ENCODE data around the gene ALPL.
"Not testable (repeated sequence)": the region's sequence is repeated elsewhere in the genome, so short reads cannot be mapped to it uniquely, and the experiment has no call there.

Gene ALPL

GRCh38 chr1:21509351-21510112 is at the start of gene ALPL:
ALPL (plus strand) TSS chr1:21509423; CDS start chr1:21554082, 44,659 bp downstream.
- DNase-seq = no peak

DNA sequence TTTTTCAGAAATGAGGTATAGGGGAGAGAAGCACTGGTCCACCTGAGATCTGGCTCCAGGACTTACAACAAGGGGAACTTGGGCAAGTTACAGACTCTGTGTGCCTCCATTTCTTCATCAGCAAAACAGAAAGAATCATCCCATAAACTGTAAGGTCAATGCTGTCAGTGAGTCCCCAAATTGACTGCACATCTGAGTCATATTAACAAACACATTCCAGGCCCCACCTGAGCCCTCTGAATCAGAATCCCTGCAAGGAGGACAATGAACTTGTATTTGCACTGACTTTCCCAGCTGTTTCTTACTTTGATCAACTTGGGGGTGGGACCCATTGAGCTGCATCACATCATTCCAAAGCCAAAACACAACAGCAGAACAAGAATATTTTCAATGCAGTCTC is 44.1 kb upstream of the ALPL start:
- DNase-seq = not testable (repeated sequence)

DNA sequence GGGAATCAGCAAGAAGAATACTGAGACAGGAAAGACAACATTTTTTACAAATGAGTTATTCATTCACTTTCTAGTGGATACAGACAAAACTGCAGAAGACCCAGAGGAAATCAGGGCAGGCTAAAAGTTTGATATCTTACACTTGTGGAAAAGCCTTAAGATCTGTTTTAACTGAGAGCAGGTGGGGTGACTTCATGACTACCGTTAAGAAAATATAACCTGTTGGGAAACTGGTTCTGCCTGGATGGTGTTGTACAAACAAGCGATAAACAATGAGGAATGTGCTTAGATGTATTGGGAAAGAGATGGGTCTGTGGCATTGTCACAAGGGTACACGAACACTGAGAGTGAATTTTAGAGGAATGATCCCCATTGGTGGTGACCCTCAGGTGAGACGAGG is 41.3 kb upstream of the ALPL start:
- not testable (repeated sequence) for DNase-seq

DNA sequence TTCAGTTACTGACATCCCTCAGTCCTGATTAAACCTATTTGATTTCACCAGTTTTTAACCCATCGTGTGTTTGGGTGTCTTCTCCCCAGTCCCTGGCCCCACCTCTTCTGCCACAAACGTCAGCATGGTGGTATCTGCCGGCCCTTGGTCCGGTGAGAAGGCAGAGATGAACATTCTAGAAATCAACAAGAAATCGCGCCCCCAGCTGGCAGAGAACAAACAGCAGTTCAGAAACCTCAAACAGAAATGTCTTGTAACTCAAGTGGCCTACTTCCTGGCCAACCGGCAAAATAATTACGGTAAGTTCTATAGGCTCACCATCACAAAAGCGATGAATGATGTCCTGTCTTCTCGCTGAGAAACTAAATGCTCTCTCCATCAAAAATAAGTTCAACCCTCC is 40.6 kb upstream of the ALPL start:
- DNase-seq = peak; percentile 18

DNA sequence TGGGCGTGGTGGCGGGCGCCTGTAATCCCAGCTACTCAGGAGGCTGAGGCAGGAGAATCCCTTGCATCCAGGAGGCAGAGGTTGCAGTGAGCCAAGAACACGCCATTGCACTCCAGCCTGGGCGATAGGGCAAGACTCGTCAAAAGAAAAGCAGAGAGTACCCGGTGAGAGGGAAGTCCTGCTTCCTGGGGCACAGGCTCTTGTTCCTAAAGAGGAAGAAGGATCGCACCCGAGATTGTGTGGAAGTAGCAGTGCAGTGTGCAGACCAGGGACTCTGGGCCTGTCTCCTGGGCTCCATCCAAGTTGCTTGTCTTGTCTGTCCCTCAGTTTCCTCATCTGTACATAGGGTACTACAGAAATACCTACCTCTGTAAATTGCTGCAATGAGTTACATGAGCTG is 39.6 kb upstream of the ALPL start:
- no peak for DNase-seq

GRCh38 chr1:21472861-21473260 is 36.4 kb upstream of the ALPL start:
- no peak for DNase-seq

- no peak for DNase-seq
Observed at GRCh38 chr1:21478356-21478755, 30.9 kb upstream of the ALPL start.

DNA sequence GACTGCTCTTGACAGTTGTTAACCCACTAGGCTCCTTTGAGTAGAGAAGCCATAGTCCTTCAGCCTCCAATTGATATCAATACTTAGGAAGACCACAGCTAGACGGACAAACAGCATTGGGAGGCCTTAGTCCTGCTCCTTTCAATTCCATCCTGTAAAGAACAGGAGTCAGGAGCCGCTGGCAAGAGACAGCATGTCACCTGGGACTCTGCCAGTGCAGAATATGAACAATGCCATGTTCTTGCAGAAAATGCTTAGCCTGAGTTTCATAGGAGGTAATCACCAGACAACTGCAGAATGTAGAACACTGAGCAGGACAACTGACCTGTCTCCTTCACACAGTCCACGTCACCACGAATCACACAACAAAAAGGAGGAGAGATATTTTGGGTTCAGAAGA is 25.3 kb upstream of the ALPL start:
- not testable (repeated sequence) for DNase-seq

DNA sequence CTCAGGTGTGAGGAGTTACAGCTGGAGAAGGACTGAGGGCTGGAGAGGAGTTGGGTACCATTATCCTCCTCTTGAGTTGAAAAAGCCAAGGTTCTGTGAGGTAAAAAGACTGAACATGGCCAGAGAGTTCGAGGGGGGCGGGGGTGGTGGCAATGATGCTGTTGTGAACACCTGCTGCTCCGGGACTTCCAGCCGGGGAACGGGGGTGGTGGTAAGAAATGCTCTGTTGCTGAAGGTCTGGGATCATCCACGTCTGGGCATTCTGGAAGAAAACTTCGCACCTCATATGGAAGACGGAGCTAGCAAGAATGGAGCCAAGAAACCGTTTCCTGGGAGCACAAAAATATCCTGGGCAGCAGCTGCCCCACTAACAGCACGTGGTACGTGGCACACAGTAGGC is 20.1 kb upstream of the ALPL start:
- DNase-seq = no peak

GRCh38 chr1:21490774-21491487 is 18.3 kb upstream of the ALPL start:
- peak; percentile 80 for DNase-seq

DNA sequence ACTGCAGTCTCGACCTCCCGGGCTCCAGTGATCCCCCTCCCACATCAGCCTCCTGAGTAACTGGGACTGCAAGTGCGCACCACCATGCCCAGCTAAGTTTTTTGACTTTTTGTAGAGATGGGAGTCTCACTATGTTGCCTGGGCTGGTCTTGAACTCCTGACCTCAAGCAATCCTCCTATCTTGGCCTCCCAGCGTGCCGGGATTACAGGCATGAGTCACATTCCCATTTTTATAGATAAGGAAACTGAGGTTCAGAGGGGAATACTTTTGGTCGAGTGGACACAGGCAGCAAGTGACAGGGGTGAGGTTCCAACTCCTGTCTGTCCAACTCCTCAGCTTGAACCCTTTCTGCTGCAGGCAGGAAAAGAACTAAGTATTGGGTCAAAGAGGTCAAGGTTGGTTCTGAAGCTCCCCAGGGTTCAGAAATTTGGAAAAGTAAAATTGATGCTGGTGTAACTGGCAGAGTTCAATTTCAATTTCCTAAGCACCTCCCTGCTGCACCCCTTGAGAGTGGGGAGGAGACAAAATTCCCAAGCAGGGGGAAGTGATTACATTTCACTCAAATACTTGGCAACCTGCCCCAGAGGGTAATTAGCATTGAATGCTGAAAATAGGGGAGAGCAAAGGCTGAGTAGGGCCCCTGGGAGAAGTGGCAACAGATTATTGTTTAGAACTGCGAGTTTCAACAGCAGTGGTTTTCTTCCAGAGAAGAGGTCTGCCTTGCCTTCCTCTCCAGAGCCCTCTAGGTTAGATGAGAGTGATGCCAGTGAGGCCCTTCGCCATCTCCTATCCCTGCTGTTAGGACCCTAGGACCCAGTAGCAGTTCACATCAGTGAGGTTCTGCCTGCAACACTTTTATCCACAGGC is 17.5 kb upstream of the ALPL start:
- DNase-seq = peak; percentile 70

DNA sequence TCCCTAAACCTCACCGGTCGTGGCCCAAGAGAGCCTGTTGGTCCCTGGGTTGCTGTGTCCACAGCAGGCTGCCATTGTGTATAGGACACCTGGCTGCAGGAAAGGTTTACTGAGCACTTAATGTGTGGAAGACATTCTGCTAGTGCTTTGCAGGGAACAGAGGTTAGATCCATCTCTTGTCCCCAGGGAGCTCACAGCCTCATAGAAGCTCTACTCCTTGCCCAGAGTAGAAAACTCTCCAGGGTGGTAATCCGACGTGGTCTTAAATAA is 16.9 kb upstream of the ALPL start:
- DNase-seq = no peak

DNA sequence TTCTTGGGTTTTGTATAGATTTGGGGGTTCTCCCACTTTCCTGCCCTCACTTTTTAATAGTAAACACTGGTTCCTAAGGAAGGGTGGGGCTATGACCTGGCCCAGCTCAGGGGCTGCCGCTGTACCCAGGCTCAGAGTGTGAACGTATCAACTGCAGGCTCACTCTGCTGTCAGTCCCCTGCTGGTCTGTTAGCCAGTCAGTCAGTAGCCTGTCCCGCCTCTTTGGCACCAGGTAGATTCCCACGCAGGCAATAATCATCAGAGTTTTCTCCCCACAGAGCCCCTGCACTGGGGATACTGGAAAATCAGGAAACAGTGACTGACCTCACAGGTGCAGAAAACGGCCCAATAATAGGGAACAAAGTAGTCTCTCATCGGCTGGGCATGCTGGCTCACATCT is 15.0 kb upstream of the ALPL start:
- DNase-seq = no peak

DNA sequence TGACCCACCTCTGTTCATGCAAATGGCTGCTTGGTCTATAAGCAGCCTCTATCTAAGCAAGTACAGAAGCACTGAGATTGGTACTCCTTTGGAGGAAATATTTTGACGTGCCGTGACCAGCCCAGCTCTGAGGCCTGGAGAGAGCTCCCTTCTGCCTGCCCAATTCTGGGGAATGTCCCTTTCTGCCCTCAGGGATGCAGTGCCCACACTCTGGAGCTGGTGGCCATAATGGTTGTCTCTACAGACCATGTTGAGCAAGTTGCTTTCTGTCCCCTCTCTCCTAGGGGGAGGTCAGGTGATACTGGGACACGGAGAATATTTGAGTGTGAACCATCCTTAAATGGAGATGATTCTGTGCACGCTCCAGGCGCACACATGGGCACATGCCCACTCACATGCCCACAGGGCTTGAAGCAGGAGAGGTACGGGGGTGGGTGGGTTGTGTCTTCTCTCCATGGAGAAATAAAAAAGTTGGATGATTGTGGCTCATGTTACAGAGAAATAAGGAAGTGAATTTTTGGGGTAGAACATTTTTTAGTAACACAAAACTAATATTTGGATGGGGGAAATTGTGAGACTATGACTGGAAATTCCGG is 13.9 kb upstream of the ALPL start:
- DNase-seq = no peak

- no peak for DNase-seq
Observed at GRCh38 chr1:21496063-21496462, 13.2 kb upstream of the ALPL start.

GRCh38 chr1:21496886-21497285 is 12.3 kb upstream of the ALPL start:
- no peak for DNase-seq

DNA sequence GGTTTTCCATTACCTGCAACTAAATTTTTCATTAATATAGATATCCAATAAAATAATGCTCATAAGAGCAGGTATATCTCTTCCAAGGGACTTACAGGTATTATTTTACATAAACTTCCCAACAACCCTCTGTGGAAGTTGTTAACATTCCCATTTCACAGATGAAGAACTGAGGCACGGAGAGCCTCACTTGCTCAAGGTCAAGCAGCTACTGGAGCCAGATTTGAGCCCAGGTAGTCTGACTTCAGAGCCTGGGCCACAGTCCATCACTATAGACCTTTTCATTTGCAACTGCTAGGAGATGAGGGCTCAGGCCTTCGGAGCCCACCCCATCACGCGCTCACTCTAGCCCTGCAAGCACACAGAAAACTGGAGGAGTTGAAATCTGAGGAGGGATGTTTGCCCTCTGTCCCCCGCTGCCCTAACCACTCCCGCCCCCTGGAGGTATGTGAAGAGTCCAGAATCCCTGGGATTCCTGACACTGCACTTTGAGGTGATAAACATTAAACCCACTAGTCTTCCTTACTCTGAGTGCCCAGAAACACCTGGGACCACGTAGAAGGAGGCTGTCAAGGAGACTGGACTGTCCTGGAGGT is 11.7 kb upstream of the ALPL start:
- no peak for DNase-seq

DNA sequence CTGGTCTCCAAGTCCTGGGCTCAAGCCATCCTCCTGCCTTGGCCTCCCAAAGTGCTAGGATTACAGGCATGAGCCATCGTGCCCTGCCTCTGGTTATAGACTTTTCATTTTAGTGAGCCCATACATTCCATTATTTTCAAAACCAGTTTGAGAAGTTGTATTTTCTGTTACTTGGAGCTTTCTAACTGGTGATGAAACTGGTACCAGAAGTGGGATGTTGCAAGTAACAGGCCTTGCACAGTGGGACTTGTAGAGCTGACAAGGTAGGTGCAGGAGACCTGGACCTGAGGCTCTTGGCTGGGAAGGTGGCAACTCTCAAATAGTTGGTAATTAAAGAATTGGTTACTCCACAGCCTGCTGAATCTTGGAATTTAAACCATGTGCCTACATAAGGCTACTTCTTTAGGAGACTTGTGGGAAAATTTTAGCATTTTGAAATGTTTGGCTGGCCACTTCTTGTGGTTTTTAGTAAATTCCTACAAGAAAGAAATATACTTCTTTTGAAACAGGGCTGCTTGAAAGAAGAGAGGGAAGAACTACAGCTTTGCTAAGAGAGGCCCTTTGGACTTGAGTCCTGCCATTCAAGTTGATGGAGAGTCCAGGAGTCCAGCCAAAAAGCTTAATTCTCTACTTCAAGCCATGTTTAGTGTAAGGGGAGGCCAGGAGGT is 9.8 kb upstream of the ALPL start:
- peak; percentile 20 for DNase-seq

DNA sequence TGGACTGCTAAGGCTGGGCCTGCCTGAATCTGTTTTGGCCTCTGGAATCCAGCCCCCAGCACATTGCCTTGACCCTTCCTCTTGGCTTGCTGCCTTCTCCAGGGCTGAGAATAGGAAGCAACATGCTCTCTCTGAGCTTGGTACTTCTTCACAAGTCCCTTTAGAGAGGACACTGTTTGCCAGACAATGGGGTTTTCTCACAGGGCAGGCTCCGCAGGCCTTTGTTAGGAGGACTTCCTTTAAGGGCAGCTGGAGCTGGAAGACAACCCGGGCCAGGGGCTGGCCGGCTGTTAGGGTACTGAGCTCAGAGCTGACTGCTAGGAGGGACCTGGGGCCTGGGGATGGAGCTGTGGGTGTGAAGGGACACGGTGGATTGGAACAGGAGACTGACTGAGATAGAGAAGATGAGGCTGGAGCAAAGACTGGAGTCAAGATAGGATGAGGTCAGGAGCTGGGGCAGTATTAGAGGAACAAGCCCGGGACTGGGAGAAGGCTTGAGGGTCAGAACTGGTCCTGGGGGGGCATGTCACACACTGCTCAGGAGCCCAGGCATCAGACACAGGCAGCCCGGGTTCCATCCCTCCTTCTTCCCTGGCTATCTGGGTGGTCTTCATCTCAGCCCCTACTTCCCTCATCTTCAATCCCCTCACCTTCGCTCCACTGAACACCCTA is 5.4 kb upstream of the ALPL start:
- DNase-seq = no peak

GRCh38 chr1:21506804-21507203 is 2.4 kb upstream of the ALPL start:
- DNase-seq = no peak

- no peak for DNase-seq
Observed at GRCh38 chr1:21507511-21508270, 1.5 kb upstream of the ALPL start.
